ENCODE results near the gene FLVCR2. TPM values are rescaled to one million over a fixed set of nuclear protein-coding genes. Genes with fewer than 3 reads are reported as not detected.
A peak's percentile ranks its signal among the peaks of the same experiment; 100 is the strongest.

Gene FLVCR2
- total RNA-seq, 1 experiment from 2014 or later = 3.2 TPM

DNA sequence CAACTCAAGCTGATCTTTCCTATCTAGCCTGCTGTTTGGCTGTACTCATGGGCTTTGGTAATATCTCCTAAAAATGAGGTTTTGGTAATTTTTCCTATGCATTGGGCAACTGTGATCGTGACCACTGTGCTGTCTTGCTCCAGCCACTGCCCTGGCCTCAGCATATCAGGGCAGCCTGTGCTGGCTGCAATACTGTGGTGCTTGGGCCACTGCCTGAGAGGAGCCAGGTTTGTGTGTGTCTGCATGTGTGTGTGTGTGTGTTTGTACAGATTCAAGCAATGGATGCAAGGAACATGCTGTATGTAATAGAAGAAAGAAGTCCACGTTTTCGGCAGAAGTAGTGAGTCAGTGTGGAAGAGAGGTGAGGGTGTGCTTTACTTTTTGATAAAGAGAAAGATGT lies 69.2 kb downstream of the FLVCR2 start:
- H3K4me1 Mint-ChIP-seq (ENCODE audit: insufficient read depth, unreplicated experiment) = peaks cover 41% of the 10 kb centered on the region
- ChIA-PET CTCF (interaction anchor here (2.8 kb wide), 1 partner anchor 70 kb away, joined by 20 read pairs; no protein-coding TSS in a partner anchor), POLR2A (interaction anchor here (0.7 to 18.0 kb wide), 4 partner anchors 12 to 296 kb away, joined by 3 to 230 read pairs (median 40); partner anchors contain the start of genes ERG28, FLVCR2 and TTLL5)
- TF ChIP-seq, protein P1, sequence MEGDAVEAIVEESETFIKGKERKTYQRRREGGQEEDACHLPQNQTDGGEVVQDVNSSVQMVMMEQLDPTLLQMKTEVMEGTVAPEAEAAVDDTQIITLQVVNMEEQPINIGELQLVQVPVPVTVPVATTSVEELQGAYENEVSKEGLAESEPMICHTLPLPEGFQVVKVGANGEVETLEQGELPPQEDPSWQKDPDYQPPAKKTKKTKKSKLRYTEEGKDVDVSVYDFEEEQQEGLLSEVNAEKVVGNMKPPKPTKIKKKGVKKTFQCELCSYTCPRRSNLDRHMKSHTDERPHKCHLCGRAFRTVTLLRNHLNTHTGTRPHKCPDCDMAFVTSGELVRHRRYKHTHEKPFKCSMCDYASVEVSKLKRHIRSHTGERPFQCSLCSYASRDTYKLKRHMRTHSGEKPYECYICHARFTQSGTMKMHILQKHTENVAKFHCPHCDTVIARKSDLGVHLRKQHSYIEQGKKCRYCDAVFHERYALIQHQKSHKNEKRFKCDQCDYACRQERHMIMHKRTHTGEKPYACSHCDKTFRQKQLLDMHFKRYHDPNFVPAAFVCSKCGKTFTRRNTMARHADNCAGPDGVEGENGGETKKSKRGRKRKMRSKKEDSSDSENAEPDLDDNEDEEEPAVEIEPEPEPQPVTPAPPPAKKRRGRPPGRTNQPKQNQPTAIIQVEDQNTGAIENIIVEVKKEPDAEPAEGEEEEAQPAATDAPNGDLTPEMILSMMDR (IDR thresholded peaks at IDR 0.05; ENCODE audit: unreplicated experiment) = no peak
- intact Hi-C loops (cut with micrococcal nuclease) = loop anchor here (10.0 kb wide), 1 partner anchor 523 kb away; the partner anchor contains the start of gene NEK9
- H3K27me3 Mint-ChIP-seq (ENCODE audit: insufficient read depth, unreplicated experiment) = no peaks in the 10 kb centered on the region
- no peaks in the 10 kb centered on the region for H3K9me3 Mint-ChIP-seq (ENCODE audit: unreplicated experiment)
- H3K27ac Mint-ChIP-seq (ENCODE audit: low read depth, unreplicated experiment) = peak overlapping the region; percentile 55
- no TSS peak for BruUV-seq (replicated peaks)
- H3K36me3 Mint-ChIP-seq (ENCODE audit: insufficient read depth, unreplicated experiment) = peaks cover 45% of the 10 kb centered on the region
- DNase-seq (ENCODE audit: unreplicated experiment) = peak; percentile 41
- H3K4me3 Mint-ChIP-seq (ENCODE audit: unreplicated experiment) = peak overlapping the region; percentile 4

DNA sequence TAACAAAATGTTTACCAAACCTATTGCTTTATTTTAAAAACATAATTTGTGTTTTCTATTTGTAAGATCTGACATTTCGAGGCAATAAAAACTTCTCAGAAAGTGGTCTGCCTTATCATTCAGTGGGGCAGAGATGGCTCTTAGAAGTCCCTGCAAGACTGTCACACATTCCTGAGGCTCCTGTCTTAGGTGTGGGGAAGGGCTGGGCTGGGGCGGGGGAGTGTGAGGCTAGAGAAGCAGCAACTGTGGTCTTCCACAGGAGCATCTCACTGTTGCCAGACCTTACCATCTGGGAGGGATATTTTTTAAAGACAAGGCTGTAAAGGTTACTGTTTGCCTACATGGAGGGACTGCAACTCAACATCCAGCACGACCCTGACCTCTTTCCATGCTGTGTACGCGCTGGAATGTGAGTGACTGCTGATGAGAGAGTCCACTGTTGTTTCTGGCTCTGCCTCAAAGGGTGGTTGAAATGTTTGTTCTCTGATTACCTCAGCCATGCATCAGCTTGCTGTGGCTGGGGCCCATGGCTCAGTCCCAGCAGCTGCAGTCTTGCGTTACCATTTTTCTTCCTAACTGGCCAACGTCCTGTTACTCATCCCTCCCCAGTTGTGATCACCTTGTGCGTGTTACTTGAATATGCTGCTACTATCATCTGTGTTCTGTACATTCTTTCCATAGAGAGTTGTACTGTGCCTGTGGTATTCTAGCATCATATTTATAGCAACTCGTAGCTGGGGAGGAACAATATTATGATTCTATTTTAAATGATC lies 69.8 kb downstream of the FLVCR2 start:
- Mint-ChIP-seq H3K27me3 (ENCODE audit: insufficient read depth, unreplicated experiment) (no peaks in the 10 kb centered on the region), H3K4me1 (ENCODE audit: insufficient read depth, unreplicated experiment) (peaks cover 41% of the 10 kb centered on the region), H3K4me3 (ENCODE audit: unreplicated experiment) (peak overlapping the region; percentile 50), H3K27ac (ENCODE audit: low read depth, unreplicated experiment) (peak overlapping the region; percentile 55), H3K36me3 (ENCODE audit: insufficient read depth, unreplicated experiment) (peaks cover 52% of the 10 kb centered on the region), H3K9me3 (ENCODE audit: unreplicated experiment) (no peaks in the 10 kb centered on the region)
- intact Hi-C loops (cut with micrococcal nuclease) = loop anchor here (10.0 kb wide), 1 partner anchor 523 kb away; the partner anchor contains the start of gene NEK9
- ChIA-PET POLR2A (interaction anchor here (0.7 to 18.0 kb wide), 5 partner anchors 12 to 338 kb away, joined by 3 to 230 read pairs (median 4); partner anchors contain the start of genes ERG28, FLVCR2 and TTLL5), CTCF (interaction anchor here (0.6 to 13.9 kb wide), 4 partner anchors 72 to 386 kb away, joined by 3 to 470 read pairs (median 4); partner anchors contain the start of gene FLVCR2)
- DNase-seq (ENCODE audit: unreplicated experiment) = peak; percentile 94
- TF ChIP-seq, protein P1 (IDR thresholded peaks at IDR 0.05; ENCODE audit: unreplicated experiment) = no peak
- BruUV-seq (replicated peaks) = no TSS peak

DNA sequence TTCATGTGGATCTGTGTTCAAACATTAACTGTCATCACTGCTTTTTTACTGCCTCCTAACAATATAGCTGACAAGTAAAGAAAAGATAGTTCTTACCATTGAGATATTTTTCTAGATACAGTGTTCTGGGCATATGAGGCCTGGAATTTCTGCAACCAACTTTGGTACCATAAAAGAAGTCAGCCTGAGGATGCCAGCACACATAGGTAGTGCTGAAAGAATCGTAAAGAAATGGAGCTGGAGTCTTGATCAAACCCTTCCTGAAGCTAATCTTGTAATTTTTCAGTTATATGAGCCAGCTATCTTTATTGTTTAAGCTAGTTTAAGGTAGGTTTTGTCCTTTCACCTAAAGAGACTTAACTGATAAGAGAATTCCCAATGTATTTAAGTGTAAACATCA lies 70.9 kb downstream of the FLVCR2 start:
- TF ChIP-seq, protein P1 (IDR thresholded peaks at IDR 0.05; ENCODE audit: unreplicated experiment) = no peak
- Mint-ChIP-seq H3K27me3 (ENCODE audit: insufficient read depth, unreplicated experiment) (no peaks in the 10 kb centered on the region), H3K4me1 (ENCODE audit: insufficient read depth, unreplicated experiment) (peaks cover 41% of the 10 kb centered on the region), H3K9me3 (ENCODE audit: unreplicated experiment) (no peaks in the 10 kb centered on the region), H3K4me3 (ENCODE audit: unreplicated experiment) (no peak overlapping the region), H3K27ac (ENCODE audit: low read depth, unreplicated experiment) (peak overlapping the region; percentile 55), H3K36me3 (ENCODE audit: insufficient read depth, unreplicated experiment) (peaks cover 62% of the 10 kb centered on the region)
- BruUV-seq (replicated peaks) = no TSS peak
- intact Hi-C loops (cut with micrococcal nuclease) = loop anchor here (10.0 kb wide), 1 partner anchor 525 kb away; the partner anchor contains the start of gene NEK9
- ChIA-PET CTCF (interaction anchor here (0.6 to 13.9 kb wide), 6 partner anchors 44 to 391 kb away, joined by 3 to 470 read pairs (median 3); partner anchors contain the start of gene FLVCR2), POLR2A (interaction anchor here (8.0 to 18.0 kb wide), 2 partner anchors 11 to 72 kb away, joined by 76 to 230 read pairs; partner anchors contain the start of genes ERG28, FLVCR2 and TTLL5)
- no peak for DNase-seq (ENCODE audit: unreplicated experiment)

DNA sequence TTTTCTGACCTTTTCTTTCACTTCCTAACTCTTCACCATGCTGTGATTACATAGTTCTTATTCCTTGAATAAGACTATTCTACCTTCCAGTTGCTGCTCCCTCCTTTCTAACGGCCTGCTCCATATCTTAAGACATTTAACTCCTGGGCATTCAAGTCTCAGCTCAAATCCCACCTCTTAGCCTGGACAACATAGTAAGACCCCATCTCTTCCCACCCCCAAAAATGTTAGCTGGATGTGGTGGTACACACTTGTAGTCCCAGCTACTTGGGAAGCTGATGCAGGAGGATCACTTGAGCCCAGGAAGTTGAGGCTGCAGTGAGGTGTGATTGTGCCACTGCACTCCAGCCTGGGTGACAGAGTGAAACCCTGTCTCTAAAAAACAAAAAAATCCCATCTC lies 71.4 kb downstream of the FLVCR2 start:
- peaks cover 39% of the 10 kb centered on the region for H3K4me1 Mint-ChIP-seq (ENCODE audit: insufficient read depth, unreplicated experiment)
- no TSS peak for BruUV-seq (replicated peaks)
- no peaks in the 10 kb centered on the region for H3K9me3 Mint-ChIP-seq (ENCODE audit: unreplicated experiment)
- no peaks in the 10 kb centered on the region for H3K27me3 Mint-ChIP-seq (ENCODE audit: insufficient read depth, unreplicated experiment)
- intact Hi-C loops (cut with micrococcal nuclease) = loop anchor here (1.0 to 10.0 kb wide), 3 partner anchors 71 to 525 kb away; partner anchors contain the start of genes FLVCR2 and NEK9
- no peak for DNase-seq (ENCODE audit: unreplicated experiment)
- POLR2A ChIA-PET = interaction anchor here (0.6 to 18.0 kb wide), 4 partner anchors 10 to 1856 kb away, joined by 3 to 230 read pairs (median 40); partner anchors contain the start of genes ERG28, FLVCR2 and TTLL5
- CTCF ChIA-PET = interaction anchor here (0.6 to 13.9 kb wide), 7 partner anchors 9 to 391 kb away, joined by 3 to 470 read pairs (median 3); partner anchors contain the start of gene FLVCR2
- H3K4me3 Mint-ChIP-seq (ENCODE audit: unreplicated experiment) = no peak overlapping the region
- H3K27ac Mint-ChIP-seq (ENCODE audit: low read depth, unreplicated experiment) = peak overlapping the region; percentile 55
- H3K36me3 Mint-ChIP-seq (ENCODE audit: insufficient read depth, unreplicated experiment) = peaks cover 67% of the 10 kb centered on the region
- TF ChIP-seq, protein P1 (IDR thresholded peaks at IDR 0.05; ENCODE audit: unreplicated experiment) = no peak

Data from MCF 10A (cell line).